ENCODE data around the gene FAM163B.

DNA sequence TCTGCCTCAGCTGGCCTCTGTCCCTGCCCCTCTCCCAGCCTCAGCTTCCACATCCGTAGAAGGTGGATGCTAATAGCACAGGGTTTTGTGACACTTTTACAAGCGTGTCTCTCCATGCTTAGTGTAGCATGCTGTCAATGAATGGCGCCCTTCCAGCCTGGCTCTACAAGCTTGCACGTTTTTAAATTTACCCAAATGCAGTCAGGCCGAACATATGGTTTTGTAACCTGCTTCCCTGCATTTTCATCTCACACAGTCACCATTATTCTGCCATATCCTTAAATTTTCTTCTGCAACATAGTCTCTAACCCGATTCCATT, 28.8 kb downstream of the FAM163B start:
- TF ChIP-seq, protein P1, sequence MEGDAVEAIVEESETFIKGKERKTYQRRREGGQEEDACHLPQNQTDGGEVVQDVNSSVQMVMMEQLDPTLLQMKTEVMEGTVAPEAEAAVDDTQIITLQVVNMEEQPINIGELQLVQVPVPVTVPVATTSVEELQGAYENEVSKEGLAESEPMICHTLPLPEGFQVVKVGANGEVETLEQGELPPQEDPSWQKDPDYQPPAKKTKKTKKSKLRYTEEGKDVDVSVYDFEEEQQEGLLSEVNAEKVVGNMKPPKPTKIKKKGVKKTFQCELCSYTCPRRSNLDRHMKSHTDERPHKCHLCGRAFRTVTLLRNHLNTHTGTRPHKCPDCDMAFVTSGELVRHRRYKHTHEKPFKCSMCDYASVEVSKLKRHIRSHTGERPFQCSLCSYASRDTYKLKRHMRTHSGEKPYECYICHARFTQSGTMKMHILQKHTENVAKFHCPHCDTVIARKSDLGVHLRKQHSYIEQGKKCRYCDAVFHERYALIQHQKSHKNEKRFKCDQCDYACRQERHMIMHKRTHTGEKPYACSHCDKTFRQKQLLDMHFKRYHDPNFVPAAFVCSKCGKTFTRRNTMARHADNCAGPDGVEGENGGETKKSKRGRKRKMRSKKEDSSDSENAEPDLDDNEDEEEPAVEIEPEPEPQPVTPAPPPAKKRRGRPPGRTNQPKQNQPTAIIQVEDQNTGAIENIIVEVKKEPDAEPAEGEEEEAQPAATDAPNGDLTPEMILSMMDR (IDR thresholded peaks at IDR 0.05) = no peak
- no peak for TF ChIP-seq EZH2 (IDR thresholded peaks at IDR 0.05; ENCODE audit: borderline replicate concordance, insufficient read depth, low read depth, low read length, poor library complexity, severe bottlenecking)
